HG02571 (cell line): ENCODE results near the gene IRS1.

Experiments used
- ATAC-seq: cut with Tn5 transposase; IDR thresholded peaks from one replicate; pipeline ENCODE4 v1.9.1; 2021; ENCODE audit warnings: mild to moderate bottlenecking, moderate library complexity; ENCODE audit not compliant: unreplicated experiment

The IRS1 gene

GRCh38 chr2:226791056-226791486, 8.5 kb downstream of the IRS1 start:
- peak; percentile 41 for ATAC-seq

- no peak for ATAC-seq
Observed at GRCh38 chr2:226790431-226790830, 9.2 kb downstream of the IRS1 start.

GRCh38 chr2:226790011-226790410, 9.6 kb downstream of the IRS1 start:
- ATAC-seq = no peak

GRCh38 chr2:226788881-226789490, 10.6 kb downstream of the IRS1 start:
- no peak for ATAC-seq

- ATAC-seq = no peak
Observed at GRCh38 chr2:226788064-226788463, 11.6 kb downstream of the IRS1 start.

- ATAC-seq = no peak
Observed at GRCh38 chr2:226783885-226784284, 15.7 kb downstream of the IRS1 start.

GRCh38 chr2:226782092-226782713, 17.4 kb downstream of the IRS1 start:
- no peak for ATAC-seq

- ATAC-seq = no peak
Observed at GRCh38 chr2:226780431-226780830, 19.2 kb downstream of the IRS1 start.

GRCh38 chr2:226777611-226778010, 22.0 kb downstream of the IRS1 start:
- ATAC-seq = no peak

GRCh38 chr2:226776104-226776503, 23.5 kb downstream of the IRS1 start:
- no peak for ATAC-seq

- no peak for ATAC-seq
Observed at GRCh38 chr2:226775032-226775509, 24.5 kb downstream of the IRS1 start.

GRCh38 chr2:226773291-226773690, 26.3 kb downstream of the IRS1 start:
- peak; percentile 32 for ATAC-seq

- ATAC-seq = peak; percentile 96
Observed at GRCh38 chr2:226772389-226773179, 27.0 kb downstream of the IRS1 start.

GRCh38 chr2:226771067-226771466, 28.6 kb downstream of the IRS1 start:
- ATAC-seq = no peak

GRCh38 chr2:226767056-226767813, 32.4 kb downstream of the IRS1 start:
- no peak for ATAC-seq

GRCh38 chr2:226766352-226767055, 33.1 kb downstream of the IRS1 start:
- no peak for ATAC-seq

GRCh38 chr2:226763320-226763719, 36.3 kb downstream of the IRS1 start:
- no peak for ATAC-seq

- no peak for ATAC-seq
Observed at GRCh38 chr2:226761195-226761583, 38.4 kb downstream of the IRS1 start.

GRCh38 chr2:226760412-226761194, 39.0 kb downstream of the IRS1 start:
- no peak for ATAC-seq

- no peak for ATAC-seq
Observed at GRCh38 chr2:226759768-226760167, 39.9 kb downstream of the IRS1 start.
